HG03432 (cell line): ENCODE data around the gene PPM1H.

Source experiments
- ATAC-seq: cut with Tn5 transposase; IDR thresholded peaks from one replicate; pipeline ENCODE4 v1.9.1; 2021; ENCODE audit warnings: mild to moderate bottlenecking, moderate library complexity; ENCODE audit not compliant: unreplicated experiment

PPM1H gene

GRCh38 chr12:62657363-62657632 is 277.7 kb downstream of the PPM1H start:
- no peak for ATAC-seq

GRCh38 chr12:62656591-62657362 is 278.2 kb downstream of the PPM1H start:
- ATAC-seq = no peak

GRCh38 chr12:62655666-62656151 is 279.2 kb downstream of the PPM1H start:
- no peak for ATAC-seq

GRCh38 chr12:62654326-62655241 is 280.4 kb downstream of the PPM1H start:
- ATAC-seq = no peak

GRCh38 chr12:62653740-62654139 is 281.2 kb downstream of the PPM1H start:
- ATAC-seq = no peak

- ATAC-seq = no peak
Measured at GRCh38 chr12:62653304-62653703, 281.6 kb downstream of the PPM1H start.

GRCh38 chr12:62651138-62651537 is 283.8 kb downstream of the PPM1H start:
- ATAC-seq = no peak

GRCh38 chr12:62649412-62650138 is 285.4 kb downstream of the PPM1H start:
- no peak for ATAC-seq

GRCh38 chr12:62647586-62647985 is 287.4 kb downstream of the PPM1H start:
- no peak for ATAC-seq

- no peak for ATAC-seq
Measured at GRCh38 chr12:62646566-62646965, 288.4 kb downstream of the PPM1H start.

- no peak for ATAC-seq
Measured at GRCh38 chr12:62643486-62643885, 291.5 kb downstream of the PPM1H start.

GRCh38 chr12:62642486-62642885 is 292.5 kb downstream of the PPM1H start:
- no peak for ATAC-seq

- ATAC-seq = peak; percentile 98
Measured at GRCh38 chr12:62640910-62641448, 294.0 kb downstream of the PPM1H start.

- ATAC-seq = no peak
Measured at GRCh38 chr12:62637679-62638078, 297.3 kb downstream of the PPM1H start.

- ATAC-seq = no peak
Measured at GRCh38 chr12:62635649-62636048, 299.3 kb downstream of the PPM1H start.

GRCh38 chr12:62632411-62632918 is 302.5 kb downstream of the PPM1H start:
- ATAC-seq = peak; percentile 57

GRCh38 chr12:62631471-62632410 is 303.2 kb downstream of the PPM1H start:
- ATAC-seq = peak; percentile 78

GRCh38 chr12:62629971-62630739 is 304.8 kb downstream of the PPM1H start:
- no peak for ATAC-seq

- no peak for ATAC-seq
Measured at GRCh38 chr12:62629413-62629812, 305.5 kb downstream of the PPM1H start.
